HG03521 (cell line): ENCODE results near the gene C1QTNF8.

Experiments used
- ATAC-seq: cut with Tn5 transposase; IDR thresholded peaks from one replicate; pipeline ENCODE4 v1.9.1; 2021; ENCODE audit warnings: mild to moderate bottlenecking, moderate library complexity; ENCODE audit not compliant: unreplicated experiment

The C1QTNF8 gene

DNA sequence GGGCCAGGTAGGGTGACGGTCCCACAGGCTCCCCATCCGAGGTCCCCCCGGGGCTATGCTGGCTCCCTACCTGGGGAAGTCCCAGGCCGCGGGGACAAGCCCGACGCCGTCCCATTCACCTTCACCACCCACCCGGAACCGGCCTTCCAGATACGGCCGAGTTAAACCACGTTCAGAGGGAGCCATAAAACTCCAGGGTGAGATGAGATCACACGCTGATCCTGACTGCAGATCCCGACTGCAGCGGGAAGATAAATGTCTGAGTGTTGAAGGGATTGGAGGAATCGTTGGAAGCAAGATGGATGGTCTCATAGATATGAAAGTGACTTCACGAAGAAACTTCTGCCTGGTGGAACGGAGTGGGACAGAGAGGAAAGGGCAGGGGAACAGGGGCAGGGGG is 13.6 kb upstream of the C1QTNF8 start:
- no peak for ATAC-seq

DNA sequence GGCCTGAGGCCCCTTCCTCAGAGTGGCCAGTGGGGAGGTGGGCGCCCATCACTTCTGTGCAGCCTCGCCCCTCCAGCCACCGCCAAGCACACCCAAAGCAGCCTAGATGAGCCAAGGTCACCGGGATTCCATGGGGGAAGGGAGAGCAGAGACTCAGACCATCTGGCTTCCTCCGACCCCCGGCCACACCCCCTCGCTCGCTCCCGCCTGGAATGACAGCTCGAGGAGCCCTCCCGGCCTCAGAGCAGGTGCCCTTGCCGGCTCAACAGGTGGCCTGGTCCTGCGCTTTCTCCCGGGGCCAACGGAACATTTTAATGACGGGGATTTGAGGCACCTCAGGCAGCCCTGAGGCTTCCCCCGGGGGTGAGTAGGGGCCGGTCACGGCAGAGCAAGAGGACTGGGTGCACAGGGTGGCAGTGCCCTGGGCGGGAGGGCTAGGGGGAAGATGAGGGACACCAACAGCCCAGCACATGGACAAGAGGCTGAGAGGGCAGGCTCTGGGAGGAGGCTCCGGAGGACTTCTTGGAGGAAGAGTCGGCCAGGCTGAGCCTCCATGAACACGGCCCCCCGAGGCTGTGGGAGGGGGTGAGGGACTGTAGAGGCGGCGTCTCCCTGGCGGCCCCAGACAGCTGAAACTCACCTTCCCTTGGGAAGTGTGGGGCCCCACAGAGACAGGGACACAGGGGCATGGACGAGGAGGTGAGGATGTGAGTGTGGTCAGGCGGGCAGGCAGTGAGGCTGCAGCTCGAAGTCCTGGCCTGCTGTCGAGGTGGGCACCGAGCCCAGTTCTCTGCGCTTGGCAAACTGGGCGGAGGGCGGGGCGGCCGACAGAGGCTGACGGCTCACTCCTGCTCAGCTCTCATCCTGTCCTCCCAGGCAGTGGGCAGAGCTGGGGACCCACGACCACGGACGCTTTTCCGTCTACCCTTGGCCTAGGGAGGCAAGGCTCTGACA is 12.5 kb upstream of the C1QTNF8 start:
- no peak for ATAC-seq

DNA sequence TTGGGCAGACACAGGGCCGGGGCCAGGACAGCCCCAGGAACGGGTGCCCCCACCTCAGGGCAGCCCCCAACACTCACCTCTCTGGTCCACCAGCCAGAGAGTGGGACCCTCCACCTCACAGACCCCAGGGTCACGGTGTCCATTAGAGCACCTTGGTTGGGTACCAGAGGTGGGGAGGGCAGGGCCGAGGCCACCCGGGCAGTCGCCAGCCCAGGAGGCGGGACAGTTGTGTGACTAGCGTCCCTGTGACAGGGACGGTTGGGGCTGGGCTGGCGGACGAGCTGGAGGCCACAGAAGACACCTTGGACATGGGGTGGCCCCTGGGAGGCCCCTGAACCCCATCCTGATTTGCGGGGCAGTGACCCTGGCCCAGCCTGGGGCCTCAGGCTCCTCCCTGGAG is 11.7 kb upstream of the C1QTNF8 start:
- ATAC-seq, result no peak

DNA sequence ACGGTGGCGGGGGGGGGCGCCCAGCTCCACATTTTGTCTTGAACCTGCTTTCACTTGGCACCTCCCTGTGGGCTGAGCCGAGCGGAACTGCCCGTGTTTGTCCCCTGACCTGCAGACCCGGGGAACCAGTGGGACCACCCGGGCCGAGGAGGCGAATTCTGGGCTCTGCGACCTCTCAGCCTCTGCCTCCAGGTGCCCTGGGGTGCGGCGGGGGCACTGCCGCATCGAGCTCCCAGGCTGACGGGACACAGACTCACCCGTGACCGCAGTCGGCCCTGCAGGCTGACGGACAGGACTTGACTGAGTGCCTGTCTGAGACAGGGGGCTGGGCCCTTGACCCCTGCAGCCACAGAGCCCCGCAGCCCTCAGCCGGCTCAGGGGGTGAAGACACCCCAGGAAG is 11.1 kb upstream of the C1QTNF8 start:
- no peak for ATAC-seq

DNA sequence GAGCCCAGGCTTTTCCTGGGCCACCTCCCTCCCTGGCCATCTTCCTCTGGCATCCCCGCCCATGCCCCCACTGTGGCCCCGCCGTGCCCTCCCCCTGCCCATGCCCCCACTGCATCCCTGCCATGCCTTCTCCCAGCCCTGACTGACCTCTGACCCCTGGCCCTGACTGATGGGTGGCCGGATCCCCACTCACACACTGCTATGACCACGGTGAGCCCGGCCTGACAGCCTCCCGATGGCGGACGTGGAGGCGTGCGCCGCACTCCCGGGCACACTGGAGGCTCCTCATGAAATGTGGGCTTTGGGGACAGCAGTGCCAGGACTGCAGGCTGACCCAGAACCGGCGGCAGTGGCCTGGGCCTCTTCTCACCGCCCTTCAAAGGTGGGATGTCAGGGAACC is 10.6 kb upstream of the C1QTNF8 start:
- ATAC-seq, result no peak

DNA sequence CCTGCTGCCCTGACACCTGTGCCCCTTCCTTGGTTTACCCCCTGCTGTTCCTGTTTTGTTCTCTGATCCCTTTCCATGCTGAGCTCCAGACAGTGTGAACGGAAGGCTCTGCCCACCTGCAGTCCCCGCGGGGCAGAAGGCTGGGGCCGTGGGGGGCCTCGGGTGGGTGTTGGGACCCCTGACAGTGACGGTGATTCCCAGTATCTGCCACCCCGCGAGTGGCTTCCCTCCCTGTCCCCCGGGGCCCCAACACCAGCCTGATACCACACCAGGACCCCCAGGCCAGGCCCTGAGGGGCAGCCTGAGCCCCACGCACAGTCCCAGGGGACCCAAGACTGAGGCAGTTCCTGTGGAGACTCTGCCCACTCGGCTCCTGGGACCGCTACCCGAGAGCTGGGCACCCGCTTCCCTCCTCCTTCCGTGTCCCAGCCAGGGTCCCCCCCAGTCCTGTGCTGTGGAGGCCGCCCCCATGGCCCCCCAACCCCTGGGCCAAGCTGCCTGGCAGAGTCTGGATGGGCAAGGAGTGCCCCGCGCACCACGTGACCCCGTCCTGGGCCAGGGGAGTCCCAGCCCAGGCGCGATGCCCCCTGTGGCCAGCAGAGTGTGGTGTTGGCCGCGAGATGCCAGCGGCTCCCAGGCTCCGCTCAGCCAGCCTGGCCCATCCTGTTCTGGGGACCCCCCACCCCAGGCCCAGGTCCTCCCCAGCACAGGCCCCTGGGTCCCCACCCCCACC is 10.0 kb upstream of the C1QTNF8 start:
- no peak for ATAC-seq

DNA sequence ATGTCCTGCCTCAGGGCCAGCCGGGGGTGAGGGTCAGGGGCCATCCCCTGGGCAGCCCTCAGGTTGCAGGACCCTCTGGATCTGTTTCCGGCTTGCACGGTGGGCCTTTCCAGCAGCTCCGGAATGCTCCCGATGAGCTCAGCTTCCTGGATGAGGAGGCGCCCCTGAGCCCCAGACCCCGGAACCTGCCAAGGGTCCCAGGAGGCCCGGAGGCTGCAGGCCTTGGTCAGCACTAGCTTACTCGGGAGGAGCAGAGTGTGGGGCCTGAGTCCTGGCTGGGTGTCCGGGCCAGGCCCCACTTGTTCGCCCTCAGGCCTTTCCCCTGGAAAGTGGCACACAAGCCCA is 7.6 kb upstream of the C1QTNF8 start:
- ATAC-seq, result no peak

DNA sequence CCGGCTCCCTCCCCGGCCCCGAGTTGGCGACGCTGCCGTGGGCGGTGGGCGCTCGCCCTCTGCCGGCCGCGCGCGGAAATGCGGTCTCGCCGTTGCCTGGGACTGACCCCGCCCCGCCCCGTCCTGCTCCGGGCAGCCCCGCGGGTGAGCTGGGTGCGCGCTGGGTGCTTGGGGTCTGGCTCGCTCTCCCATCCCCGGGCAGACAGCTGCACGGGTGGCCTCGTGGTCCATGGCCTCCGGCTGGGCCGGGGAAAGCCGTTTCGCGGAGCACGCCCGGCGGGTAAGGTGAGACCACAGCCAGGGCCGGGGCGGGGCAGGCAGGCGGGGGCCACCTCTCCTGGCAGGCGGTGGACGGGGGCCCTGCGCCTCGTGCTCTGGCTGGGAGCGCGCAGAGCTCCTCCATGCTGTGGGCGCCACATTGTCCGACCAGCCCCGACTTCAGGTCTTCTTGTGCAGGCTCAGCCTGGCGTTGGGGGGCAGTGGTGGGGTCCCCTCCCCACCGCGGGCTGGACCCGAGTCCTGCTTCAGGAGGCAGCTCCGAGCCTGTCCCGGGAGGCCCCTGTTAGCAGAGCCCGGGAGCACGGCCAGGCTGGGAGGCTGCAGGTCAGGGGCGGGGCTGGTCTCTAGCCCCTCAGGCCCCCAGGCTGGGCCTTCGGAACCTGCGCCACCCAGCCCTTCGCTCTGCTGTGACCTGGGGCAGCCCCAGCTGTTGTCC is 7.0 kb upstream of the C1QTNF8 start:
- no peak for ATAC-seq

DNA sequence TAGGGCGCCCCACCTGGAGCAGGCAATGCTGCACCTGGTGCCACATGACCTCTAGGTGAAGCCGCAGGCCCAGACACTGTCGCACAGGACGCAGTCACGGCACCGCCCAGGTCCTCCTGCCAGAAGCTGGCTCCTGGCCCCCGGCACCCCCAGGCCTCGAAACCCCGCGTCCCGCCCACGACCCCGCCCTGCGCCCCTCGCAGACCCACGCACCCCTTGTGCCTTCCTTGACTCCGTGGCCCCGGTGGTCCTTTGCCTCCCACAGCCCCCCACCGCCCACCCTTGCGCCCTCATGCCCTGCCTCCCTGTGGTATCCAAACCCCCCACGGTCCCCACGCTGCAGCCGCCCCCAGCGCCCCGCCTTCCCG is 6.3 kb upstream of the C1QTNF8 start:
- ATAC-seq, result no peak

DNA sequence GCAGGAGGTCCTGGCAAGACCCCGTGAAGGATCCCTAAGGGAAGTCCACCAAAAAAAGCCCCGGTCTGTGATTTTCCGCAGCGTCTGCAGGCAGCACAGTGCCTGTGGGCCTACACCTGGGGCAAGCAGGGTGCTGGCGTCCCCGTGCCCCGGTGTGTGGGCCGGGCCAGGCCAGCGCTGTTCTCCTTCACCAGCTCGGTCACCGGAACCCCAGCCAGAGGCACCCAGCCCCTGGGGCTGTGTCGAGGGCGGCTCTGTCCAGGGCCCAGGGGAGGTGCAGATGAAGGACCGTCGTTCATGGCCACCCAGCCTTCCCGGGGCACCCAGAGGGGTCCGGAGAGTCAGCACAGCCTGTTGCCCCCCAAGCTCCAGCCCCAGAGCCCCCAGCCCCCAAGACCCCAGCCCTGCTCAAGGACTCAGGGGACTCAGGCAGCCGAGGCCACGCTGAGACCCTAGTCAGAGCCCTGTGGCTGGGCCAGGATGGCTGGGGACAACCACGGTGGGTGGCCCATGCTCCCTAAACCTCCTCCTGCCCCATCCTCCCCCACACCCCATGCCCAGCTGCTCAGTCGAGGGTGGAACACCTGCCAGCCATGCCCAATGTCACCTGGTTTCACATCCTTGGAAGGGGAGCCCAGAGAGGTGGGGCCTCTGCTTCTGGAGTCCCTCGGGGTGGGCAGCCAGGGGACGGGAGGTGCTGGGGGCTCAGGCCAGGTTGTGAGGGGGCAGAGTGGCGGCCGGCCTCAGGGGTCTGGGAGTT is 5.7 kb upstream of the C1QTNF8 start:
- ATAC-seq, result no peak

DNA sequence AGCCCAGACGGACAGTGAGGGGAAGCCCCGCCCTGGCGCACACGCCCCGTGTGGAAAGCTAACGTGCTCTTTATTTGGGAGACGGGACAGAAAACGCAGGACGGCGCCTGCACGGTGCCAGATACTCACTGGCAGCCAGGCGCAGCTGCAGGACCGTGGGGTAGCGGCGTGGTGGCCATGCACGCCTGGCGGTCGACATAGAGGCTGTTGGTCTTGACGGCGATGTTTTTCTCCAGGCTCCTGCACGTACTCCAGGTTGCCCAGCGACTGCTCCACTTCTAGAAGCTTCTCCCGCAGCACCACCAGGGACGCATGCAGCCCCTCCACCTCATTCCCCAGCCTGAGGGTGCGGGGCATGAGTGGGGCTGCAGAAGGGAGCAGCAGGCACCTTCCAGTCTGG is 5.1 kb upstream of the C1QTNF8 start:
- ATAC-seq, result no peak

DNA sequence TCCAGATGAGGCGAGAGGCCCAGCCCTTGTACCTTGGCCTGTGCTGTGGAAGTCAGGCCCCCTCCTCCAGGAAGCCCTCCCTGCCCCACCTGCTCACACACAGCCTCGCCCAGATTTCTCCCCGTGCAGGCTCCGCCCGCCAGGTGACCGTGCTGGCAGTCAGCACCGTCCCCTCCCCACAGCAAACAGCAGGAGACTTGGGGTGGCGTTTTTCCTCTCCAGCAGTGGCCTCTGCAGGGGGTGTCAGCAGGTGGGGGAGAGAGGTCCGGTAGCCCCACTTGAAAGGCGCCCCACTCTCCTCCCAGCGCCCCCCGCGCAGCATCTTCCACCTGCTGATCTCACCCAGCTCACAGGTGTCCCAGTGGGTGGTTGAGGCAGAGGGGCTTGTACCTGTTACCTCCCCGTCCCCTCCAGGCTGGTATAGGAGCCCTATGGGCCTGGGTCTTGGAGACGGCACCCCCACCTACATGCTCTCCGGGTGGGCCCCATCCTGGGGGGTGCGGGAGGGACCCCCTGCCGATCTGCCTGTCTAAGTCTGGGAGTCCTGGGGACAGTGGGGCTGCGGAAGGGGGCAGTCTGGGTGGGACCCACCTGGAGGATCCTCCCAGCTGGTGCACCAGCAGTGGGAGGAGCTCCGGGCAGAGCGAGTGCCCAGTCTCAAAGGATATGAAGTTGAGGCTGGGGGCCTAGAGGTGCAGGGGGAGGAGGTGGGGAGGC is 4.2 kb upstream of the C1QTNF8 start:
- no peak for ATAC-seq

DNA sequence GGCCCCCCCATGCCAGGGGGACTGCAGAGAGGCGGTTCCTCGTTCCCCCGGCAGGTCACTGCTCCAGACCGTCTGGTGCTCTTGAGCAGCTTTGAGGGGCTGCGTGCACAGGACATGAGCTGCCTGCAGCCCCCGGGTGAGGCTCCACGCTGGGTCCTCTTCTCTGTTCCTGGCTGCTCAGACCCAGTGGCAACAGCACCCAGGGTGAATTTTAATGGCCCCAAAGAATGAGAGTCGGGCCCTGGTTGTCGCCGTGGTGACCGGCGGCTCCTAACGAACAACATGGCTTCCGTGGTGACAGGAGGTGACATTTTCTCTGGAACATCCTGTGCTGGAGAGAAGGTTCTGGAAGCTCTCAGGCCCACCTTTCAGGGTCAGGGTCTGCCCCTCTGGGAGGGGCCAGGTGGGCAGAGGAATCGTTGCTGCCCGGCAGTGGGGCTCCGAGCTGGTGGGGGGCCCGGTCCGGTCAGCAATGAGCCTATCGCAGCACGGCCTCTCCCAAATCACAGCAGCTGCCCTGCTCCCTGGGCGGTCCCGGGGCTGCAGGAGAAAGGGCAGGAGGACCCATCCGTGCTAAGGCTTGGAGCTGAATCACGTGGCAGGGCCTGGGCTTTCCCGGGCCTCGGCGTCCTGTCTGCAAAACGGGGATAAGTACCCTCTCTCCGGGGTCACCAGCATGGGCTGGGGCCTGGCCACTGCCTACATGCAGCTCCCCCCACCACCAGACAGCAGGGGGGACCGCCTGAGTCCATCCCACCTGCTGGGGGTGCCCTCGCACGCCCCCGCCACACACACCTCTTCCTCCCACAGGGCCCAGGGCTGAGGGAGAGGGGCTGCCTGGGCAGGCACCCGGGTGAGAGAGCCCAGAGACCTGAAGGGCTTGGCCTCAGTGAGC is 3.4 kb upstream of the C1QTNF8 start:
- no peak for ATAC-seq

DNA sequence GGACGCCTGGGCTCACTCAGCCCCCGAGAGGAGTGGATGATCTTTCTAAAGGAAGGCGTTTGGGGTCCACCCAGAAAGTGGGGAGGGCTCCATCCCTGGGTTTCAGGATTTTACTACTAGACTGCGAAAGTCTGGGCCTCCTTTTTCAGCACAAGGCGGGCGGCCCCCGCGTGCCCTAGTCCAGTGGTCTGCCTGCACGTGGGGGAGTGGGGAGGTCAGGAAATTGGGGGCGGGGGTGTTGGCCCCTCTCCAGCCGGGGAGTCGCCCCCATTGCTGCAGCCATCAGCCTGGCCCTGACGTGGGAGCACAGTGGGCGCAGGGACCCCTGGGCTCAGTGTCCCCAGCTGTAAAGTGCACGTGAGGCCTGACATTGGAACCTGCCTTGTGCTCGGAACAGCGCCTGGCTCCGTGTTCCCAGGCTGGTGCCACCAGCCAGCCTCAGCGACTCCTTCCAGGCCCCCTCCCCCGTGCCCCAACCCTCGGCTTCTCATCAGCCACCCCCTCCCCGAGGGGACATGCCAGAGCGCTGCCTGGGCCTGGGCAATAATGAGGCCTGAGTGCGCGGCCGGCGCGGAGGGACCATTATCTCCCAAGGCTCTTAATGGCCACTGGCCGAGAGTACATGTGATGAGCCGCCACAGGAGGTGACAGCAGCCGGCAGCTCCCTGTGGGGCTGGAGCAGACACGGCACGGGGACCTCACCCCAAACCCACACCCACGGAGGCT is 2.4 kb upstream of the C1QTNF8 start:
- ATAC-seq, result no peak

DNA sequence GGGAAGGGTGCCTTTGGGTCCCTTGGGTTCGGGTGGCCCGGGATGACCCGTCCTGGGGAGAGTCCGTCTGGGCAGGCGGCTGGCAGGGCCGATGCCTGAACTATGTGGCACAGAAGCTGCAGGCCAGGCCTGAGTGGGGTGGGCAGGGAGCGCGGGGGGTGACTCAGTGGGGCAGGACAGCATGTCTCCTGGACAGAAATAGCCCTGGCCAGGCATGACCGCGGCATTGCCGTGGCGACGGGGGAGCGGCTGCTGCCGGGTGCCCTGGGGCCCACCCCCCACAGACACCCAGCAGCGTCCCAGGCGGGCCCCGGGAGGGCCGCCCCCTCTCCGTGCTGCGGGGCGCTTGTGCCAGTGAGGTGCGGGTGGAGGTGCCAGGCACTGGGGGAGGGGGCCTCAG is 1.8 kb upstream of the C1QTNF8 start:
- no peak for ATAC-seq

DNA sequence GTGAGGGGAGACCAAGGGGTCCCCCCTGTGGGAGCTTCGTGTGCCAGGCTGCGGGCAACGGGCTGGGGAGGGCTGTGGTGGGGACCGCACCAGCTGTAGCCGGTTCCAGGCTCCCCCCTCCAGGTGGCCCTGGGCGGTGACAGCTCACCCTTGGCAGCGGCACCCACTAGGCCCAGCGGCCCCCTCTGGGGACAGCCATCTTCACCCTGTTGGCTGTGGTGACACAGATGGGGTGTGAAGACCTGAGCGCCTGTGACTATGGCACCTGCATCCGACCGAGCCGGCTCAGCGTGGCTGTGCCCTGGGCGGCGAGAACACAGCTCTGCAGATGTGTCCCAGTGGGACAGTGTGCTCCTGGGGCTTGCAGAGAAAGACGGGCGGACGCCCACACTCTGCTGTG is 1.1 kb upstream of the C1QTNF8 start:
- no peak for ATAC-seq

DNA sequence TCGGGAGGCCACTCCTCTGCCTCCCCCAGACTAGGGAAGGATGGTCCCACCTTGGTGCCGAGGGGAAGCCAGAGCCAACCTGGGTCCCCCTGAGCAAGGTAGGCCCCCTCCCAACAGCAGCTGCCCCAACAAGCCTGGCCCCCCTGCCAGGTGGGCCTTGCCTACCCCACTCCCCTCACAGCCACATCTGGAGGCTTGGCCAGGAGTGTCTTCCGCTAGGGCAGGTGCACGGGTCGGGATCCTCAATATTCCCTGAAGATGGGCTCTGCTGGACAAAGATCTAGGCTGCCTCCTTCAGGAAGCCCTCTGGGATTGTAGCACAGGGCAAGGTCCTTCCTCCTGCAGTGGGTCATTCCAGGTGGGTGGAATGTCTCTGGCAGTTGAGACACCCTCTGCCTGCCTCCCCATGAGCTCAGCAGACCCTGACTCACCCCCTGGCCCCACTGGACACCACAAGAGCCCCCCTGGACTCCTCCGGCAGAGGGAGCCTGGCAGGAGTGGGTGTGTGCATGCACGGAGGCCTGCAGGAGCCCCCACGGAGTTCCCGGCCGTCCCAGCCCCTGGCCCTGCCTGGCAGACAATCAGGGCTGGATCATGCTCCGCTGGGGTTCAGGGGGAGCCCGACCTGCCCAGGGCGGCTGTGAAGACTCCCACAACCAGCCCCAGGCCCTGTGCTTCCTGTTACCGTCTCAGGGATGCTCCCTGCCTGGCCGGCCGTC is 435 bp downstream of the C1QTNF8 start:
- no peak for ATAC-seq
